Tibial nerve (tissue), 4 donors: ENCODE measurements around the gene MAGI2. TPM values are rescaled to one million over a fixed set of nuclear protein-coding genes. Genes with fewer than 3 reads are reported as not detected.

ENCODE experiments used
- DNase-seq, 2 donors: peaks; one replicate each; pipeline ENCODE4 v3.0.0-alpha.2; 2019; ENCODE audit warnings: low spot score in 2 of 2
- H3K27ac ChIP-seq, 4 donors: fragments of 200-600 bp; sonication (generic) in 3 of 4; one replicate each; pipeline ENCODE4 v1.5.1; 2017 to 2019; ENCODE audit warnings: mild to moderate bottlenecking in 1 of 4
- H3K27me3 ChIP-seq, 2 donors: fragments of 200-600 bp; sonication (generic) in 1 of 2; one replicate each; pipeline versions ENCODE4 v1.5.1 to v1.6.0; 2017 to 2019
- H3K36me3 ChIP-seq, 3 donors: fragments of 200-600 bp; sonication (generic); one replicate each; pipeline ENCODE4 v1.5.1; 2018 to 2019
- H3K4me1 ChIP-seq, 4 donors: fragments of 200-600 bp; sonication (generic) in 3 of 4; one replicate each; pipeline ENCODE4 v1.5.1; 2017 to 2019
- H3K4me3 ChIP-seq, 4 donors: fragments of 200-600 bp; sonication (generic) in 3 of 4; one replicate each; pipeline ENCODE4 v1.5.1; 2017 to 2019; ENCODE audit warnings: mild to moderate bottlenecking in 1 of 4, moderate library complexity in 1 of 4
- H3K9me3 ChIP-seq, 4 donors: fragments of 200-600 bp; sonication (generic) in 3 of 4; one replicate each; pipeline ENCODE4 v1.5.1; 2017 to 2019
- CTCF ChIP-seq, 5 experiments: fragments of 200-600 bp in 3 of 5; fragments of 450-650 bp in 2 of 5; sonication (generic) in 3 of 5; IDR thresholded peaks; one replicate each; pipeline ENCODE4 v1.5.1; 2016 to 2019; ENCODE audit warnings: antibody characterized with exemption in 5 of 5, mild to moderate bottlenecking in 3 of 5, moderate library complexity in 2 of 5
- EP300 ChIP-seq, 2 donors: sonication (generic); formaldehyde crosslinking; IDR thresholded peaks; one replicate each; pipeline ENCODE4 v1.6.1; 2017; ENCODE audit warnings: antibody characterized with exemption in 2 of 2, mild to moderate bottlenecking in 1 of 2
- POLR2A ChIP-seq, 2 donors: fragments of 450-650 bp; IDR thresholded peaks; one replicate each; pipeline ENCODE4 v1.6.1; 2017; ENCODE audit warnings: antibody characterized with exemption in 2 of 2, mild to moderate bottlenecking in 2 of 2, moderate library complexity in 2 of 2
- WGBS, 2 donors: methylation state at CpG; one replicate each; pipeline ENCODE4 v1.1.5; 2018; 5-methylcytosine and 5-hydroxymethylcytosine counted together
- total RNA-seq, 4 donors: library from RNA; depleted of rRNA; stranded (reverse); fragments of >200 nt; gene quantifications; one replicate each; pipeline ENCODE4 v1.1.0, GENCODE V29; 2016

Gene MAGI2
- total RNA-seq, 4 donors from 2014 or later, result 33.6 to 58.2 (median 55.6) TPM

GRCh38 chr7:78370936-78371335 is 1082.5 kb downstream of the MAGI2 start:
- Histone ChIP-seq H3K27me3 (no peaks in the 10 kb centered on the region), H3K4me1 (no peaks in the 10 kb centered on the region), H3K4me3 (no peak overlapping the region), H3K27ac (no peak overlapping the region), H3K36me3 (no peaks in the 10 kb centered on the region), H3K9me3 (no peaks in the 10 kb centered on the region)
- no peak for TF ChIP-seq POLR2A (IDR thresholded peaks at IDR 0.05)
- no peak for TF ChIP-seq CTCF (IDR thresholded peaks at IDR 0.05)
- TF ChIP-seq EP300 (IDR thresholded peaks at IDR 0.05), result no peak
- no peak for DNase-seq

DNA sequence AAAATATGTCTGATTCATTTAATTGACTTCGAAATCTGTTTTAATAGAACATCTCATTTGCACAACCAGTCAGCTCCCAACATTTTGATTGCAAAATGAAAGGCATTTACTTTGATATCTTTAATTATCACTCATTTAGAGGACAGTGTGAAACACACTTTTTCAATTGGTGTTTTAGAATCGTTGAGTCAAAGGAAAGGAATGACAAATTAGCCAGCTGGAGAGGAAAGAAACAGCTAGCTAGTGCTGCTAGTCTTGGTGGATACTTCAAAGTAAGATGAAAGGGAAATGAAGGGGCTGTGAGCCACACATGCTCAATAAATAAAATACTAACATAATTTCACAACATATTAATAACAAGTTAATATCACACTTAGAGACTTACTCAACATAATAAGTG is 1084.7 kb downstream of the MAGI2 start:
- 62 to 68% methylated on average over 2 of the region's 2 CpGs for WGBS, 2 donors
- no peak for DNase-seq
- TF ChIP-seq POLR2A (IDR thresholded peaks at IDR 0.05), result no peak
- no peak for TF ChIP-seq CTCF (IDR thresholded peaks at IDR 0.05)
- no peak for TF ChIP-seq EP300 (IDR thresholded peaks at IDR 0.05)
- Histone ChIP-seq H3K27ac (no peak overlapping the region), H3K4me1 (no peaks in the 10 kb centered on the region), H3K27me3 (no peaks in the 10 kb centered on the region), H3K9me3 (no peaks in the 10 kb centered on the region), H3K36me3 (no peaks in the 10 kb centered on the region), H3K4me3 (no peak overlapping the region)

GRCh38 chr7:78367280-78367773 is 1086.1 kb downstream of the MAGI2 start:
- 82 to 88% methylated on average over 5 of the region's 5 CpGs for WGBS, 2 donors

DNA sequence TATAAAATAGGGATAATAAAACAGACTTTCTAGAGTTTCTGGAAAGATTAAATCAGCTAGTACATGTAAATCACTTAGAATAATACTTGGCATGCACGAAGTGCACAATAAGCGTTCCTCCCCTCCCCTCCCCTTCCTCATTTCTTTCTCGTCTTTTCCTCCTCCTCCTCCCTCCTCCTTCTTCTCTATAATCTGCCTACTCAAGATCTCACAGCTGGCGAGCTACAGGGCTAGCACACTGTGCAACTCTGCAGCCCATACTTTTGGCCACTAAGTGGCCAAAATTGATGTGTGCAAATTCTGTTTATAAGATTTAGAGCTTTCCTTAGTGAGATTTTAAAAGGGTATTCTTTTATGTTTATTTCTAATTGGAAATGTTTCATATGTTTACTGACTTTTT is 1089.6 kb downstream of the MAGI2 start:
- TF ChIP-seq CTCF (IDR thresholded peaks at IDR 0.05), result no peak
- no peak for TF ChIP-seq POLR2A (IDR thresholded peaks at IDR 0.05)
- no peak for TF ChIP-seq EP300 (IDR thresholded peaks at IDR 0.05)
- Histone ChIP-seq H3K4me3 (no peak overlapping the region), H3K36me3 (no peaks in the 10 kb centered on the region), H3K4me1 (no peaks in the 10 kb centered on the region), H3K9me3 (no peaks in the 10 kb centered on the region), H3K27me3 (no peaks in the 10 kb centered on the region), H3K27ac (no peak overlapping the region)
- no peak for DNase-seq
- 46 to 66% methylated on average over 4 of the region's 4 CpGs for WGBS, 2 donors

More at GRCh38 chr7:78367280-78367773, 1086.1 kb downstream of the MAGI2 start:
- no peaks in the 10 kb centered on the region for H3K9me3 ChIP-seq
- H3K36me3 ChIP-seq, result no peaks in the 10 kb centered on the region
- no peaks in the 10 kb centered on the region for H3K4me1 ChIP-seq
- no peak for DNase-seq
- TF ChIP-seq CTCF (IDR thresholded peaks at IDR 0.05), result no peak
- TF ChIP-seq EP300 (IDR thresholded peaks at IDR 0.05), result no peak
- no peak for TF ChIP-seq POLR2A (IDR thresholded peaks at IDR 0.05)
- no peaks in the 10 kb centered on the region for H3K27me3 ChIP-seq
- H3K27ac ChIP-seq, result no peak overlapping the region
- H3K4me3 ChIP-seq, result no peak overlapping the region

DNA sequence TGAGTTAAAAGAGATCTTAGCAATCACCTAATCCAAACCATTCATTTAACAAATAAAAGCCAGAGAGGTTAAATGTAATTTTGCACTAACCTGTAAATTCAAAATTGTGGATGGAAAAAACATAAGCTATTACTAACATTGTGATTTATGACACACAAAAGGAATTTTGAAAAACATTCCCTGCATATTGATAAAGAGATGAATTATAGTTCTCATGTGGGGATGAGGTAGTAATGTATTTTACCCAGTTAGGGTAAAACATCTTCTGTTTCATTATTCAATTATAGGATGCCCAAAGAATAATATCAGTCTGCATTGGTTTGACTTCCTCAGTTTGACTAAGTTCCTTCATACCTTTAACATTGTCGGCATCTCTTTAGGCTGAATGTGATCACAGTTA is 1093.6 kb downstream of the MAGI2 start:
- TF ChIP-seq CTCF (IDR thresholded peaks at IDR 0.05), result no peak
- H3K9me3 ChIP-seq, result no peaks in the 10 kb centered on the region
- 98 to 100% methylated on average over 1 of the region's 1 CpG for WGBS, 2 donors
- no peak overlapping the region for H3K4me3 ChIP-seq
- H3K36me3 ChIP-seq, result no peaks in the 10 kb centered on the region
- no peaks in the 10 kb centered on the region for H3K27me3 ChIP-seq
- DNase-seq, result no peak
- H3K27ac ChIP-seq, result no peak overlapping the region
- H3K4me1 ChIP-seq, result no peaks in the 10 kb centered on the region
